GM23248 (cell line): ENCODE measurements around the gene SHC1.

Experiments used
- EZH2 ChIP-seq: fragments of 200-600 bp; sonication (generic); IDR thresholded peaks from 2 replicates; pipeline ENCODE4 v1.6.1; 2018; ENCODE audit warnings: antibody characterized with exemption, mild to moderate bottlenecking; ENCODE audit not compliant: insufficient read depth, poor library complexity, severe bottlenecking
- EZH2phosphoT487 ChIP-seq: fragments of 200-600 bp; sonication (generic); IDR thresholded peaks from 2 replicates; pipeline ENCODE4 v1.6.1; 2018; ENCODE audit warnings: antibody characterized with exemption, moderate library complexity, mild to moderate bottlenecking, low read depth; ENCODE audit not compliant: insufficient read depth

GRCh38 chr1:154934358-154934948 lies 36.1 kb downstream of the SHC1 start:
- TF ChIP-seq EZH2phosphoT487 = no peak
- TF ChIP-seq EZH2 = no peak
